CD4-positive, alpha-beta memory T cell (primary cell): ENCODE data around the gene ATN1. TPM values are rescaled to one million over a fixed set of nuclear protein-coding genes. Genes with fewer than 3 reads are reported as not detected.

Source experiments
- CTCF ChIA-PET: fragments of 350-600 bp; sonication (Branson Sonifier 250); formaldehyde crosslinking; loops from one replicate; lab custom pipeline; 2021; ENCODE audit warnings: inconsistent platforms; ENCODE audit not compliant: partially characterized antibody; lab: Charles Lee
- POLR2A ChIA-PET: fragments of 350-600 bp; sonication (Branson Sonifier 250); formaldehyde crosslinking; loops from one replicate; lab custom pipeline; 2021; ENCODE audit not compliant: partially characterized antibody; lab: Charles Lee
- DNase-seq, 5 donors: peaks; one replicate each; pipeline versions ENCODE4 v3.0.0 to v3.0.0-alpha.2; 2020 to 2022; ENCODE audit warnings: mixed read lengths in 1 of 5
- H3K27ac ChIP-seq: one replicate; pipeline ENCODE4 v1.7.0; 2013; ENCODE audit warnings: low read depth, low read length
- H3K27me3 ChIP-seq: 2 replicates; pipeline ENCODE4 v1.7.0; 2013; ENCODE audit warnings: mild to moderate bottlenecking, low read length, moderate library complexity; ENCODE audit not compliant: insufficient read depth
- H3K36me3 ChIP-seq: 2 replicates; pipeline ENCODE4 v1.7.0; 2013; ENCODE audit warnings: mild to moderate bottlenecking, low read length, moderate library complexity; ENCODE audit not compliant: insufficient read depth
- H3K4me1 ChIP-seq: 2 replicates; pipeline ENCODE4 v1.7.0; 2013; ENCODE audit warnings: mild to moderate bottlenecking, low read length, moderate library complexity; ENCODE audit not compliant: insufficient read depth
- H3K4me3 ChIP-seq, 2 donors: one replicate each; pipeline ENCODE4 v1.7.0; 2013; ENCODE audit warnings: low read length in 2 of 2, mild to moderate bottlenecking in 1 of 2
- H3K9me3 ChIP-seq, 2 donors: one replicate each; pipeline ENCODE4 v1.7.0; 2013; ENCODE audit warnings: low read length in 2 of 2, control low read depth in 1 of 2; ENCODE audit not compliant: control insufficient read depth in 1 of 2
- H3K27ac Mint-ChIP-seq, 7 donors: one replicate each; pipeline ENCODE4 v1.8.0; 2020 to 2021; ENCODE audit warnings: mixed read lengths in 7 of 7, mild to moderate bottlenecking in 6 of 7, inconsistent platforms in 3 of 7, moderate library complexity in 3 of 7
- H3K27me3 Mint-ChIP-seq, 2 donors: one replicate each; pipeline ENCODE4 v1.8.0; 2020 to 2021; ENCODE audit warnings: mixed read lengths in 2 of 2
- H3K36me3 Mint-ChIP-seq, 2 donors: one replicate each; pipeline ENCODE4 v1.8.0; 2020 to 2021; ENCODE audit warnings: mixed read lengths in 2 of 2, inconsistent platforms in 1 of 2, mild to moderate bottlenecking in 1 of 2
- H3K4me1 Mint-ChIP-seq, 4 donors: one replicate each; pipeline ENCODE4 v1.8.0; 2020 to 2021; ENCODE audit warnings: mixed read lengths in 4 of 4, mild to moderate bottlenecking in 1 of 4
- H3K4me3 Mint-ChIP-seq, 8 donors: one replicate each; pipeline ENCODE4 v1.8.0; 2020 to 2021; ENCODE audit warnings: mixed read lengths in 8 of 8, mild to moderate bottlenecking in 7 of 8, moderate library complexity in 6 of 8, inconsistent platforms in 3 of 8
- H3K9me3 Mint-ChIP-seq, 8 donors: one replicate each; pipeline ENCODE4 v1.8.0; 2020 to 2021; ENCODE audit warnings: mixed read lengths in 8 of 8, mild to moderate bottlenecking in 5 of 8, inconsistent platforms in 3 of 8, moderate library complexity in 1 of 8
- intact Hi-C: fragments of 100-400 bp; cut with micrococcal nuclease; formaldehyde crosslinking; loops from one replicate; pipeline ENCODE4 v1.15.1; 2023
- polyA plus RNA-seq, 2 donors: library from polyadenylated mRNA; unstranded; fragments of 300-500 nt; fragmentation: Illumina TruSeq; gene quantifications; one replicate each; pipeline ENCODE4 v1.2.3, GENCODE V29; 2021
- total RNA-seq, 2 experiments: library from RNA; stranded (reverse); gene quantifications; one replicate each; pipeline ENCODE4 v1.2.3, GENCODE V29; 2021

ATN1 gene
- total and polyA plus RNA-seq, 4 experiments from 2014 or later, result 0.16 to 33.0 (median 16.7) TPM

- no peaks in the 10 kb centered on the region for H3K9me3 Mint-ChIP-seq
- H3K9me3 ChIP-seq, result no peaks in the 10 kb centered on the region
- H3K27me3 ChIP-seq, result no peaks in the 10 kb centered on the region
- H3K4me3 ChIP-seq, result no peak overlapping the region
- peak overlapping the region in 1 of 8 donors; percentile 39 for H3K4me3 Mint-ChIP-seq
- peak overlapping the region; percentile 53 for H3K27ac ChIP-seq
- peak overlapping the region; percentile 88 to 94 (median 93) for H3K27ac Mint-ChIP-seq
- peaks cover 32 to 54% of the 10 kb centered on the region in 2 donors for H3K36me3 Mint-ChIP-seq
- H3K27me3 Mint-ChIP-seq, result no peaks in the 10 kb centered on the region
- peak; percentile 85 to 87 (median 85) for DNase-seq
- intact Hi-C loops, result loop anchor here (1.0 kb wide), 3 partner anchors 21 to 96 kb away; partner anchors contain the start of gene C12orf57
- peaks cover 45% of the 10 kb centered on the region for H3K36me3 ChIP-seq
- CTCF ChIA-PET, result interaction anchor here (0.7 to 13.5 kb wide), 18 partner anchors 10 to 267 kb away, joined by 3 to 774 read pairs (median 4); partner anchors contain the start of genes C12orf57, PTPN6, RNU7-1 and SPSB2
- peaks cover 32 to 63% (median 47%) of the 10 kb centered on the region in 4 donors for H3K4me1 Mint-ChIP-seq
- POLR2A ChIA-PET, result interaction anchor here (0.8 to 13.5 kb wide), 9 partner anchors 19 to 143 kb away, joined by 3 to 1807 read pairs (median 9); partner anchors contain the start of genes ATN1, C12orf57, ENO2 and LPCAT3
- peaks cover 68% of the 10 kb centered on the region for H3K4me1 ChIP-seq
Observed at GRCh38 chr12:6965026-6965661, 37.4 kb downstream of the ATN1 start.

- no peaks in the 10 kb centered on the region for H3K9me3 Mint-ChIP-seq
- H3K27me3 ChIP-seq, result no peaks in the 10 kb centered on the region
- peaks cover 32 to 55% of the 10 kb centered on the region in 2 donors for H3K36me3 Mint-ChIP-seq
- H3K27ac Mint-ChIP-seq, result peak overlapping the region; percentile 88 to 94 (median 93)
- DNase-seq, result no peak
- POLR2A ChIA-PET, result interaction anchor here (1.3 to 13.5 kb wide), 4 partner anchors 20 to 96 kb away, joined by 3 to 1807 read pairs (median 48); partner anchors contain the start of genes ATN1, C12orf57, PTPN6 and RNU7-1
- peak overlapping the region; percentile 53 for H3K27ac ChIP-seq
- H3K4me1 Mint-ChIP-seq, result peaks cover 27 to 60% (median 44%) of the 10 kb centered on the region in 4 donors
- no peak overlapping the region for H3K4me3 Mint-ChIP-seq
- no peak overlapping the region for H3K4me3 ChIP-seq
- intact Hi-C loops, result loop anchor here (1.0 kb wide), 3 partner anchors 21 to 96 kb away; partner anchors contain the start of gene C12orf57
- CTCF ChIA-PET, result interaction anchor here (0.9 to 13.5 kb wide), 7 partner anchors 9 to 268 kb away, joined by 3 to 774 read pairs (median 5); partner anchors contain the start of genes C12orf57, PTPN6 and RNU7-1
- H3K9me3 ChIP-seq, result no peaks in the 10 kb centered on the region
- no peaks in the 10 kb centered on the region for H3K27me3 Mint-ChIP-seq
- H3K36me3 ChIP-seq, result peaks cover 40% of the 10 kb centered on the region
- H3K4me1 ChIP-seq, result peaks cover 63% of the 10 kb centered on the region
Observed at GRCh38 chr12:6965714-6966113, 38.0 kb downstream of the ATN1 start.

- Mint-ChIP-seq H3K27ac (peak overlapping the region in 6 of 7 donors; percentile 36 to 93 (median 62)), H3K36me3 (peaks cover 29 to 52% of the 10 kb centered on the region in 2 donors), H3K9me3 (no peaks in the 10 kb centered on the region), H3K27me3 (no peaks in the 10 kb centered on the region), H3K4me1 (peaks cover 24 to 58% (median 42%) of the 10 kb centered on the region in 4 donors), H3K4me3 (peak overlapping the region in 1 of 8 donors; percentile 25)
- no peak overlapping the region for H3K4me3 ChIP-seq
- H3K4me1 ChIP-seq, result peaks cover 57% of the 10 kb centered on the region
- CTCF ChIA-PET, result interaction anchor here (0.9 to 13.5 kb wide), 7 partner anchors 9 to 94 kb away, joined by 3 to 774 read pairs (median 4); partner anchors contain the start of genes C12orf57, PTPN6 and RNU7-1
- H3K36me3 ChIP-seq, result peaks cover 40% of the 10 kb centered on the region
- DNase-seq, result no peak
- intact Hi-C loops, result no loop called here
- POLR2A ChIA-PET, result interaction anchor here (1.3 to 13.5 kb wide), 3 partner anchors 20 to 94 kb away, joined by 3 to 1807 read pairs (median 86); partner anchors contain the start of genes ATN1, C12orf57, PTPN6 and RNU7-1
- no peaks in the 10 kb centered on the region for H3K27me3 ChIP-seq
- H3K27ac ChIP-seq, result no peak overlapping the region
- no peaks in the 10 kb centered on the region for H3K9me3 ChIP-seq
Observed at GRCh38 chr12:6966351-6966750, 38.6 kb downstream of the ATN1 start.

GRCh38 chr12:6967651-6968100 is 39.9 kb downstream of the ATN1 start:
- peak overlapping the region in 1 of 8 donors; percentile 20 for H3K4me3 Mint-ChIP-seq
- peaks cover 0 to under 1% (median 0%) of the 10 kb centered on the region in 8 donors for H3K9me3 Mint-ChIP-seq
- CTCF ChIA-PET, result interaction anchor here (0.6 to 3.1 kb wide), 9 partner anchors 10 to 282 kb away, joined by 3 to 81 read pairs (median 9); partner anchors contain the start of genes C12orf57, C1RL, RNU7-1 and SPSB2
- H3K36me3 ChIP-seq, result peaks cover 40% of the 10 kb centered on the region
- no peak overlapping the region for H3K27ac ChIP-seq
- intact Hi-C loops, result no loop called here
- H3K27me3 ChIP-seq, result no peaks in the 10 kb centered on the region
- H3K4me1 Mint-ChIP-seq, result peaks cover 24 to 59% (median 41%) of the 10 kb centered on the region in 4 donors
- H3K27me3 Mint-ChIP-seq, result no peaks in the 10 kb centered on the region
- H3K4me3 ChIP-seq, result no peak overlapping the region
- no peaks in the 10 kb centered on the region for H3K9me3 ChIP-seq
- POLR2A ChIA-PET, result interaction anchor here (0.9 to 9.2 kb wide), 7 partner anchors 9 to 116 kb away, joined by 3 to 225 read pairs (median 7); partner anchors contain the start of genes C12orf57, PTPN6, RNU7-1 and USP5
- DNase-seq, result no peak
- H3K4me1 ChIP-seq, result peaks cover 56% of the 10 kb centered on the region
- peak overlapping the region in 2 of 7 donors; percentile 30 to 93 for H3K27ac Mint-ChIP-seq
- H3K36me3 Mint-ChIP-seq, result peaks cover 28 to 56% of the 10 kb centered on the region in 2 donors

- ChIA-PET POLR2A (interaction anchor here (0.9 to 9.2 kb wide), 15 partner anchors 10 to 127 kb away, joined by 3 to 225 read pairs (median 5); partner anchors contain the start of genes C12orf57, PTPN6, RNU7-1 and SPSB2), CTCF (interaction anchor here (0.9 to 3.1 kb wide), 10 partner anchors 11 to 141 kb away, joined by 3 to 81 read pairs (median 9); partner anchors contain the start of genes C12orf57, C1RL, CDCA3 and RNU7-1)
- peaks cover 0 to 2% (median 0%) of the 10 kb centered on the region in 8 donors for H3K9me3 Mint-ChIP-seq
- no peaks in the 10 kb centered on the region for H3K27me3 ChIP-seq
- H3K36me3 Mint-ChIP-seq, result peaks cover 28 to 56% of the 10 kb centered on the region in 2 donors
- H3K4me3 ChIP-seq, result no peak overlapping the region
- DNase-seq, result no peak
- peak overlapping the region in 6 of 7 donors; percentile 85 to 100 (median 93) for H3K27ac Mint-ChIP-seq
- no peaks in the 10 kb centered on the region for H3K9me3 ChIP-seq
- no peaks in the 10 kb centered on the region for H3K27me3 Mint-ChIP-seq
- H3K4me3 Mint-ChIP-seq, result peak overlapping the region in 7 of 8 donors; percentile 7 to 100 (median 70)
- H3K4me1 Mint-ChIP-seq, result peaks cover 24 to 63% (median 41%) of the 10 kb centered on the region in 4 donors
- H3K36me3 ChIP-seq, result peaks cover 40% of the 10 kb centered on the region
- peaks cover 50% of the 10 kb centered on the region for H3K4me1 ChIP-seq
- peak overlapping the region; percentile 16 for H3K27ac ChIP-seq
- intact Hi-C loops, result no loop called here
Observed at GRCh38 chr12:6968426-6968825, 40.7 kb downstream of the ATN1 start.

GRCh38 chr12:6970096-6970527 is 42.4 kb downstream of the ATN1 start:
- peak overlapping the region; percentile 100 for H3K4me3 Mint-ChIP-seq
- peak overlapping the region; percentile 93 to 100 (median 100) for H3K27ac Mint-ChIP-seq
- Histone ChIP-seq H3K36me3 (peaks cover 53% of the 10 kb centered on the region), H3K27me3 (no peaks in the 10 kb centered on the region), H3K9me3 (no peaks in the 10 kb centered on the region), H3K27ac (peak overlapping the region; percentile 93), H3K4me3 (peak overlapping the region; percentile 68 to 74), H3K4me1 (peaks cover 38% of the 10 kb centered on the region)
- peaks cover 29 to 68% of the 10 kb centered on the region in 2 donors for H3K36me3 Mint-ChIP-seq
- peak in 1 of 5 donors; percentile 43 for DNase-seq
- CTCF ChIA-PET, result interaction anchor here (3.0 to 3.1 kb wide), 2 partner anchors 24 to 139 kb away, joined by 16 to 81 read pairs; partner anchors contain the start of genes C12orf57, C1RL and RNU7-1
- peaks cover 0 to 2% (median 0%) of the 10 kb centered on the region in 8 donors for H3K9me3 Mint-ChIP-seq
- peaks cover 21 to 61% (median 36%) of the 10 kb centered on the region in 4 donors for H3K4me1 Mint-ChIP-seq
- H3K27me3 Mint-ChIP-seq, result no peaks in the 10 kb centered on the region
- intact Hi-C loops, result loop anchor here (1.0 to 2.0 kb wide), 11 partner anchors 26 to 307 kb away; partner anchors contain the start of genes C12orf57, ING4, LPCAT3 and LRRC23
- POLR2A ChIA-PET, result interaction anchor here (1.4 to 9.2 kb wide), 5 partner anchors 9 to 56 kb away, joined by 4 to 225 read pairs (median 6); partner anchors contain the start of genes C12orf57, ENO2, PTPN6 and RNU7-1
